CD8-positive, alpha-beta memory T cell (primary cell): Measurements from ENCODE around the gene PRUNE2. TPM values are rescaled to one million over a fixed set of nuclear protein-coding genes. Genes with fewer than 3 reads are reported as not detected.

ENCODE experiments used
- CTCF ChIA-PET: fragments of 350-600 bp; sonication (Branson Sonifier 250); formaldehyde crosslinking; loops from one replicate; lab custom pipeline; 2021; ENCODE audit warnings: antibody characterized with exemption; lab: Charles Lee
- POLR2A ChIA-PET: fragments of 350-600 bp; sonication (Branson Sonifier 250); formaldehyde crosslinking; loops from one replicate; lab custom pipeline; 2021; ENCODE audit warnings: antibody characterized with exemption; lab: Charles Lee
- DNase-seq, 5 donors: peaks; one replicate each; pipeline versions ENCODE4 v3.0.0 to v3.0.0-alpha.2; 2020 to 2022; ENCODE audit warnings: mixed read lengths in 1 of 5
- H3K27ac ChIP-seq: one replicate; pipeline ENCODE4 v1.7.0; 2013; ENCODE audit warnings: low read depth, mild to moderate bottlenecking, low read length, moderate library complexity
- H3K27me3 ChIP-seq: 2 replicates; pipeline ENCODE4 v1.7.0; 2013; ENCODE audit warnings: low read length, mild to moderate bottlenecking; ENCODE audit not compliant: insufficient read depth, poor library complexity, severe bottlenecking
- H3K36me3 ChIP-seq: 2 replicates; pipeline ENCODE4 v1.7.0; 2013; ENCODE audit warnings: mild to moderate bottlenecking, low read length, moderate library complexity; ENCODE audit not compliant: insufficient read depth
- H3K4me1 ChIP-seq: 2 replicates; pipeline ENCODE4 v1.7.0; 2013; ENCODE audit warnings: mild to moderate bottlenecking, low read length, moderate library complexity; ENCODE audit not compliant: insufficient read depth
- H3K4me3 ChIP-seq: 2 replicates; pipeline ENCODE4 v1.7.0; 2013; ENCODE audit warnings: mild to moderate bottlenecking, low read length
- H3K9me3 ChIP-seq: 2 replicates; pipeline ENCODE4 v1.7.0; 2013; ENCODE audit warnings: mild to moderate bottlenecking, low read length
- H3K27ac Mint-ChIP-seq, 8 donors: one replicate each; pipeline ENCODE4 v1.8.0; 2020 to 2021; ENCODE audit warnings: mixed read lengths in 8 of 8, mild to moderate bottlenecking in 6 of 8, inconsistent platforms in 3 of 8, moderate library complexity in 3 of 8
- H3K27me3 Mint-ChIP-seq, 2 donors: one replicate each; pipeline ENCODE4 v1.8.0; 2020 to 2021; ENCODE audit warnings: mixed read lengths in 2 of 2, mild to moderate bottlenecking in 1 of 2, moderate library complexity in 1 of 2
- H3K36me3 Mint-ChIP-seq, 3 donors: one replicate each; pipeline ENCODE4 v1.8.0; 2020 to 2021; ENCODE audit warnings: mixed read lengths in 3 of 3, inconsistent platforms in 1 of 3, mild to moderate bottlenecking in 1 of 3
- H3K4me1 Mint-ChIP-seq, 3 donors: one replicate each; pipeline ENCODE4 v1.8.0; 2020 to 2021; ENCODE audit warnings: mixed read lengths in 3 of 3, inconsistent platforms in 1 of 3, mild to moderate bottlenecking in 1 of 3
- H3K4me3 Mint-ChIP-seq, 7 donors: one replicate each; pipeline ENCODE4 v1.8.0; 2020 to 2021; ENCODE audit warnings: mixed read lengths in 7 of 7, mild to moderate bottlenecking in 6 of 7, moderate library complexity in 4 of 7, inconsistent platforms in 2 of 7
- H3K9me3 Mint-ChIP-seq, 5 donors: one replicate each; pipeline ENCODE4 v1.8.0; 2020 to 2022; ENCODE audit warnings: mixed read lengths in 5 of 5, mild to moderate bottlenecking in 3 of 5, moderate library complexity in 2 of 5, inconsistent platforms in 1 of 5
- polyA plus RNA-seq: library from polyadenylated mRNA; unstranded; fragments of 300-500 nt; fragmentation: Illumina TruSeq; gene quantifications from one replicate; pipeline ENCODE4 v1.2.3, GENCODE V29; 2021
- total RNA-seq, 2 experiments: library from RNA; stranded (reverse); gene quantifications; one replicate each; pipeline ENCODE4 v1.2.3, GENCODE V29; 2021

Gene PRUNE2
- total and polyA plus RNA-seq, 3 experiments from 2014 or later, result 0.21 to 0.53 (median 0.48) TPM

DNA sequence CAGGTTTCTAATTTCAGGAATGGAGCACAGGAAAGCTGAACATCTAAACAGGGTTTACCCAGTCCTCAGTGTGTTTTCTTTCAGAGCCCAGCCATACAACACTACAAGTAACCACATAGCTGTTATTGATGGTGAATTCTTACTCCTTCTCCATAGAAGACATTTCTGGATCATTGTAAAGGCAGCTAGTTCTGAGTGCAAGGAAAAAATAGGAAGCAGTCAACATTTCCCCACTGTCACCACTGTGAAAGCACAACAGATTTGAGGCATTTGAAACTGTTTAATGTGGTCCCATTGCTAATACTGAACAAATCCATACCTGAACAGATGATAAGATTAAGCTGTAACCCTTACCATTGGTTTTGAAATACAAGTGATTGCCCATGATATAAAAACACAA is 286.7 kb downstream of the PRUNE2 start:
- CTCF ChIA-PET, result interaction anchor here (1.2 kb wide), 1 partner anchor 15 kb away, joined by 3 read pairs; no protein-coding TSS in a partner anchor
- no peak overlapping the region for H3K27ac Mint-ChIP-seq
- Histone ChIP-seq H3K36me3 (no peaks in the 10 kb centered on the region), H3K27me3 (no peaks in the 10 kb centered on the region), H3K4me3 (no peak overlapping the region), H3K27ac (no peak overlapping the region), H3K4me1 (no peaks in the 10 kb centered on the region), H3K9me3 (no peaks in the 10 kb centered on the region)
- peaks cover 4 to 23% of the 10 kb centered on the region in 2 donors for H3K27me3 Mint-ChIP-seq
- H3K36me3 Mint-ChIP-seq, result no peaks in the 10 kb centered on the region
- peaks cover 3 to 12% (median 10%) of the 10 kb centered on the region in 3 donors for H3K4me1 Mint-ChIP-seq
- no peak for DNase-seq
- POLR2A ChIA-PET, result no interaction called here
- H3K4me3 Mint-ChIP-seq, result no peak overlapping the region
- H3K9me3 Mint-ChIP-seq, result no peaks in the 10 kb centered on the region

DNA sequence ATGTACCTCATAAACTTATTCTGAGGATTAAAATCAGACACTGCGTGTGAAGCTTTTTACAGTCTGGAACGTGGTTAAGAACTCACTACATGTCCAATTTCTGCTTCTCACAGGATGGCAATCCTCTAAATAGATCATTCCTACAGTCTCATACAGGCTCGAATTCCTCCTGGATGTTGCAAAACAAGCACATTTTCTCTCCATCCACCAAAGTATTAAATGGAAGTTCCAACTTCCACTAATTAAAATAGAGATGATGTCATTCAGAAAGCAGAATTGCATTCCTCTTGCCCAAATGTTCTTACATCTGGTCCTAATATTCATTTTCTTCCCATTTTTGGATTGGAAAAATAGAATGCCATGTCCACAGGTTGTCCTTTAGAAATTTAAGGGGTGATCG is 287.2 kb downstream of the PRUNE2 start:
- no peaks in the 10 kb centered on the region for H3K36me3 ChIP-seq
- H3K4me1 ChIP-seq, result no peaks in the 10 kb centered on the region
- no peaks in the 10 kb centered on the region for H3K27me3 ChIP-seq
- Mint-ChIP-seq H3K9me3 (no peaks in the 10 kb centered on the region), H3K4me1 (peaks cover 3 to 12% (median 10%) of the 10 kb centered on the region in 3 donors), H3K36me3 (no peaks in the 10 kb centered on the region), H3K27ac (no peak overlapping the region), H3K4me3 (no peak overlapping the region), H3K27me3 (peaks cover 4 to 19% of the 10 kb centered on the region in 2 donors)
- DNase-seq, result no peak
- ChIA-PET POLR2A (no interaction called here), CTCF (interaction anchor here (1.2 kb wide), 1 partner anchor 15 kb away, joined by 3 read pairs; no protein-coding TSS in a partner anchor)
- no peaks in the 10 kb centered on the region for H3K9me3 ChIP-seq
- no peak overlapping the region for H3K27ac ChIP-seq
- no peak overlapping the region for H3K4me3 ChIP-seq

- ChIA-PET POLR2A (no interaction called here), CTCF (no interaction called here)
- no peaks in the 10 kb centered on the region for H3K27me3 ChIP-seq
- H3K27me3 Mint-ChIP-seq, result peaks cover 4 to 17% of the 10 kb centered on the region in 2 donors
- H3K4me1 ChIP-seq, result no peaks in the 10 kb centered on the region
- no peaks in the 10 kb centered on the region for H3K9me3 Mint-ChIP-seq
- H3K27ac Mint-ChIP-seq, result no peak overlapping the region
- no peaks in the 10 kb centered on the region for H3K36me3 ChIP-seq
- H3K4me3 Mint-ChIP-seq, result no peak overlapping the region
- H3K36me3 Mint-ChIP-seq, result peaks cover 0 to 1% (median 0%) of the 10 kb centered on the region in 3 donors
- H3K4me3 ChIP-seq, result no peak overlapping the region
- H3K4me1 Mint-ChIP-seq, result peaks cover 9 to 12% (median 10%) of the 10 kb centered on the region in 3 donors
- no peak overlapping the region for H3K27ac ChIP-seq
- no peak for DNase-seq
- no peaks in the 10 kb centered on the region for H3K9me3 ChIP-seq
Measured at GRCh38 chr9:76617497-76618175, 288.3 kb downstream of the PRUNE2 start.

GRCh38 chr9:76616780-76617179 is 289.1 kb downstream of the PRUNE2 start:
- Mint-ChIP-seq H3K27ac (no peak overlapping the region), H3K9me3 (no peaks in the 10 kb centered on the region), H3K27me3 (peaks cover 4 to 17% of the 10 kb centered on the region in 2 donors), H3K4me1 (peaks cover 9 to 12% (median 10%) of the 10 kb centered on the region in 3 donors), H3K36me3 (peaks cover 0 to 1% (median 0%) of the 10 kb centered on the region in 3 donors), H3K4me3 (no peak overlapping the region)
- H3K27me3 ChIP-seq, result no peaks in the 10 kb centered on the region
- no peak for DNase-seq
- ChIA-PET POLR2A (no interaction called here), CTCF (no interaction called here)
- H3K9me3 ChIP-seq, result no peaks in the 10 kb centered on the region
- no peaks in the 10 kb centered on the region for H3K4me1 ChIP-seq
- H3K27ac ChIP-seq, result no peak overlapping the region
- no peak overlapping the region for H3K4me3 ChIP-seq
- no peaks in the 10 kb centered on the region for H3K36me3 ChIP-seq

DNA sequence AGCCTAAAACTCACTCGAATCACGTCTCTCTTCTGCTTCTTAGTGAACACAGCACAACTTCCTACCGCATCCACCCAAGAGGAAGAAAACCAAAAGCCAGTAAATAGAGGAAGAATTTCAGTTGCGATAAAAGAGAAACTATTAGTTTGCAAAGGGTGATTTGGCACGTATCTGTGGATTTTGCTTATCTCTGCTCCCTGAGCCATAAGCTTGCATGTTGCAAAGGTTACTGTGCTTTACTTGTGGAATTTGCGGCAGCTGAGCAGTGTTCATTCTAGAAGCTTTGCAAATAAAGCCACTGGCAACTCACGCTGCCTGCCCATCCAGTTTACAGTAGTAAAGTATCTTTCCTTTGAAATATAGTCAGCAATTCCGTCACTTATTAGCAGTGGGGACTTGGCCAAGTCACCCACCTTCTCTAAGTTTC is 290.7 kb downstream of the PRUNE2 start:
- CTCF ChIA-PET, result interaction anchor here (1.2 kb wide), 1 partner anchor 13 kb away, joined by 3 read pairs; no protein-coding TSS in a partner anchor
- Histone ChIP-seq H3K4me3 (no peak overlapping the region), H3K4me1 (no peaks in the 10 kb centered on the region), H3K27ac (no peak overlapping the region), H3K27me3 (no peaks in the 10 kb centered on the region), H3K36me3 (no peaks in the 10 kb centered on the region), H3K9me3 (no peaks in the 10 kb centered on the region)
- Mint-ChIP-seq H3K4me3 (peak overlapping the region in 1 of 7 donors; percentile 17), H3K36me3 (peaks cover 0 to 1% (median 0%) of the 10 kb centered on the region in 3 donors), H3K9me3 (no peaks in the 10 kb centered on the region), H3K27ac (no peak overlapping the region), H3K27me3 (peaks cover 2 to 17% of the 10 kb centered on the region in 2 donors), H3K4me1 (peaks cover 5 to 9% (median 5%) of the 10 kb centered on the region in 3 donors)
- no peak for DNase-seq
- POLR2A ChIA-PET, result no interaction called here

DNA sequence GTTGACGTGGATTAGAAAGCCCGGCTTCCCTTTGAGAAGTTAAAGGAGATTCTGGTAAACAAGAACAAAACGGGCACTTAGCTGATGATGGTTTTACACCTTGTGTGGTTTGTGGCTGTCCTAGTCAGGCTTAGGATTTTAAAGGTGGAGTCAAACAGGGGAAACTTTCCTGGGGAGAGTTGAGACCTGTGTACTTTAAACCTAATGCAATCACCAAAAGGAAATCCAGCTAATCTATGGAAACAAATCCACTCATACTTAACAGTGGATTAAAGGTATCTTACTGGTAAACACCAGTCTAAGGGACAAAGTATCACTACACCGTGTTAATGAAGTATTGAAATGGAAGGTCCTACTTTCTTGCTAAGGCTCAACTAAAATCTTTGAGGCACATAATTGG is 291.9 kb downstream of the PRUNE2 start:
- peaks cover 5 to 9% (median 5%) of the 10 kb centered on the region in 3 donors for H3K4me1 Mint-ChIP-seq
- CTCF ChIA-PET, result no interaction called here
- peaks cover 0 to 1% (median 0%) of the 10 kb centered on the region in 3 donors for H3K36me3 Mint-ChIP-seq
- DNase-seq, result no peak
- Histone ChIP-seq H3K27ac (no peak overlapping the region), H3K36me3 (no peaks in the 10 kb centered on the region), H3K4me1 (no peaks in the 10 kb centered on the region), H3K9me3 (no peaks in the 10 kb centered on the region), H3K4me3 (no peak overlapping the region), H3K27me3 (no peaks in the 10 kb centered on the region)
- POLR2A ChIA-PET, result no interaction called here
- H3K27me3 Mint-ChIP-seq, result peaks cover 2 to 17% of the 10 kb centered on the region in 2 donors
- H3K27ac Mint-ChIP-seq, result peak overlapping the region in 1 of 8 donors; percentile 51
- H3K9me3 Mint-ChIP-seq, result no peaks in the 10 kb centered on the region
- no peak overlapping the region for H3K4me3 Mint-ChIP-seq

DNA sequence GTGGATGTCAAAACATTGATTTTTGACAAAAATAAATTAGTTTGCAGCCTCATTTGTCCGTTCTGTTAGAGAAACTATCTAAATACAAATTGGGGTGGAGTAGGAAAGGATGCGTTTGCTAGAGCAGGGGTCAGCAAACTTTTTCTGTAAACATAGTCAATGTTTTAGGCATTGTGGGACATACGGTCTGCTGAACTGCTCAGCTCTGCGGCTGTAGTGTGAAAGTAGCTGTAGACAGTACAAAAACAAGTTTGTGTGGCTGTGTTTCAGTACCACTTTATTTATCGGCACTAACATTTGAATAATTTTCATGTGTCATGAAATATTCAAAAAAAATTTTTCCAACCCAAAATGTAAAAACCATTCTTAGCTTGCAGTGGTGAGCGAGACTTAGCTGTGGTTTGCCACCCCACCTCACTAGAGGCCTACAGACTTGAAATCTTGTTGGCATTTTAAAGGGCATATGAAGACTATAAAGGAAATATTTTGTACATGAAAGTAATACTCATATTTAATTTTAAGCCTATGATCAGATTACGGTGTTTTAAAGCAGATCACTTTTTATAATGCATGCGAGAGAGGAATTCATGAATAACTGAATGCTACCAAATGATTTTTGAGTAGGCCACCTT is 292.6 kb downstream of the PRUNE2 start:
- Histone ChIP-seq H3K4me1 (no peaks in the 10 kb centered on the region), H3K27me3 (no peaks in the 10 kb centered on the region), H3K27ac (no peak overlapping the region), H3K9me3 (no peaks in the 10 kb centered on the region), H3K36me3 (no peaks in the 10 kb centered on the region), H3K4me3 (no peak overlapping the region)
- H3K36me3 Mint-ChIP-seq, result peaks cover 0 to 1% (median 0%) of the 10 kb centered on the region in 3 donors
- CTCF ChIA-PET, result no interaction called here
- peaks cover 5 to 9% (median 5%) of the 10 kb centered on the region in 3 donors for H3K4me1 Mint-ChIP-seq
- H3K27me3 Mint-ChIP-seq, result peaks cover 2 to 14% of the 10 kb centered on the region in 2 donors
- H3K4me3 Mint-ChIP-seq, result no peak overlapping the region
- peak overlapping the region in 2 of 8 donors; percentile 10 to 20 for H3K27ac Mint-ChIP-seq
- POLR2A ChIA-PET, result no interaction called here
- H3K9me3 Mint-ChIP-seq, result no peaks in the 10 kb centered on the region
- DNase-seq, result no peak

DNA sequence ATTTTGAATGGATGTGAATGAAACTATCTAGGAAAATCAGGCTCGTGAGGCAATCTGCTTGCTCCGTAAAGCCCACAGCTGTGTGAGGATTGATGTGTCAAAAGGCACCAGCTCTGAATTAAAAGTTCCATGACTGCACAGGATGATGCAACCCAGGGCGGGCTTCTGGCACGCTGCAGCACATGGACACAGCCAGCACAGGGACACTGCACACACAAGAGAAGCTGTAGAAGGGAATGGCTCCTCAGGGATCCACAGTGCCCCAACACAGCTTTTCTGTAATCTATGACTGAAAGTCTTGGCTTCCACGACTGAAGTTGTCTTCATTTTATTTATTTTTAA is 295.9 kb downstream of the PRUNE2 start:
- Histone ChIP-seq H3K9me3 (no peaks in the 10 kb centered on the region), H3K4me1 (no peaks in the 10 kb centered on the region), H3K27ac (no peak overlapping the region), H3K36me3 (no peaks in the 10 kb centered on the region), H3K4me3 (no peak overlapping the region), H3K27me3 (no peaks in the 10 kb centered on the region)
- Mint-ChIP-seq H3K27me3 (peaks cover 0 to 9% of the 10 kb centered on the region in 2 donors), H3K4me3 (no peak overlapping the region), H3K4me1 (peaks cover 2 to 8% (median 2%) of the 10 kb centered on the region in 3 donors), H3K9me3 (no peaks in the 10 kb centered on the region), H3K36me3 (peaks cover 0 to 1% (median 0%) of the 10 kb centered on the region in 3 donors), H3K27ac (no peak overlapping the region)
- ChIA-PET CTCF (no interaction called here), POLR2A (no interaction called here)
- no peak for DNase-seq
